Thoracic aorta (tissue), 2 donors: ENCODE data around the gene TCF7L2. TPM values are rescaled to one million over a fixed set of nuclear protein-coding genes. Genes with fewer than 3 reads are reported as not detected.

Source experiments
- ATAC-seq: fragments of 150-250 bp; one replicate; pipeline ENCODE4 v1.8.0; 2017; ENCODE audit warnings: low read depth; ENCODE audit not compliant: insufficient number of reproducible peaks, low FRiP score
- DNase-seq: peaks from one replicate; pipeline ENCODE4 v3.0.0-alpha.2; 2020; ENCODE audit warnings: low spot score
- H3K27ac ChIP-seq, 2 donors: fragments of 200-600 bp; sonication (generic); 1 replicate in 1 of 2; 2 replicates in 1 of 2; pipeline ENCODE4 v1.5.1; 2016; ENCODE audit warnings: mild to moderate bottlenecking in 2 of 2, moderate library complexity in 2 of 2
- H3K27me3 ChIP-seq: fragments of 200-600 bp; sonication (generic); replicated peaks from 2 replicates; pipeline ENCODE4 v1.6.0; 2016; ENCODE audit warnings: mild to moderate bottlenecking; ENCODE audit not compliant: insufficient read depth
- H3K36me3 ChIP-seq: fragments of 200-600 bp; sonication (generic); one replicate; pipeline ENCODE4 v1.5.1; 2016
- H3K4me1 ChIP-seq, 2 donors: fragments of 200-600 bp; sonication (generic); 1 replicate in 1 of 2; 2 replicates in 1 of 2; pipeline versions ENCODE4 v1.5.1 to v1.6.0; 2016; ENCODE audit warnings: low read depth in 2 of 2, mild to moderate bottlenecking in 1 of 2; ENCODE audit not compliant: control insufficient read depth in 1 of 2
- H3K4me3 ChIP-seq: fragments of 200-600 bp; sonication (generic); 2 replicates; pipeline ENCODE4 v1.5.1; 2016; ENCODE audit warnings: mild to moderate bottlenecking
- H3K9me3 ChIP-seq: fragments of 200-600 bp; sonication (generic); 2 replicates; pipeline ENCODE4 v1.5.1; 2016
- total RNA-seq, 2 donors: library from RNA; depleted of rRNA; stranded (reverse); fragments of >200 nt; gene quantifications; one replicate each; pipeline versions ENCODE4 v1.1.0 to v1.2.3, GENCODE V29; 2016
- TF ChIP-seq, protein P1 (sequence below): fragments of 200-600 bp; sonication (generic); IDR thresholded peaks from one replicate; pipeline ENCODE4 v1.5.1; 2019; ENCODE audit warnings: antibody characterized with exemption

TCF7L2 gene
- 10 to 100 TPM; 21.4 to 50.5 TPM for total RNA-seq

DNA sequence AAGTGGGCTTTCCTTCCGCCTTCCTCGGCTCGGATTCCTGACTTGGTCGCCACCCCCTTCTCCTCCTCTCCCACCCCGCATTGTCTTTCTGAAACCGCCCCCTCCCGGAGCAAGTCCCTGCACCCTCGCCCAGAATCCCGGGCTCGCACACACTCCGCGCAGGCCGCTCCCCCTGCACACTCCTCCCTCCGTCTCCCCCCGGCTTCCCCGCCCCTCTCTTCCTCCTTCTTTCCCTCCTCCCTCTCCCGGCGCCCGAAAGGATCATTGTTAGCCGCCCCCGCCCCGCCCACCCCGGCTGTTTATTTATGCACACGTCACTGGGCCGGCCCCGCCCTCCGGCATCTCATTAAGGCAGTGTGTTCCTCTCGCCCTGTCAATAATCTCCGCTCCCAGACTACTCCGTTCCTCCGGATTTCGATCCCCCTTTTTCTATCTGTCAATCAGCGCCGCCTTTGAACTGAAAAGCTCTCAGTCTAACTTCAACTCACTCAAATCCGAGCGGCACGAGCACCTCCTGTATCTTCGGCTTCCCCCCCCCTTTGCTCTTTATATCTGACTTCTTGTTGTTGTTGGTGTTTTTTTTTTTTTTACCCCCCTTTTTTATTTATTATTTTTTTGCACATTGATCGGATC is at the start of gene TCF7L2:
Gene TCF7L2 (plus strand): TSS at position 373 of the 633 bp plus-strand sequence. CDS start 510 bp downstream, outside the sequence.
- H3K27ac ChIP-seq = peak within 1 kb of the TSS; percentile 88 to 89
- TF ChIP-seq, protein P1, sequence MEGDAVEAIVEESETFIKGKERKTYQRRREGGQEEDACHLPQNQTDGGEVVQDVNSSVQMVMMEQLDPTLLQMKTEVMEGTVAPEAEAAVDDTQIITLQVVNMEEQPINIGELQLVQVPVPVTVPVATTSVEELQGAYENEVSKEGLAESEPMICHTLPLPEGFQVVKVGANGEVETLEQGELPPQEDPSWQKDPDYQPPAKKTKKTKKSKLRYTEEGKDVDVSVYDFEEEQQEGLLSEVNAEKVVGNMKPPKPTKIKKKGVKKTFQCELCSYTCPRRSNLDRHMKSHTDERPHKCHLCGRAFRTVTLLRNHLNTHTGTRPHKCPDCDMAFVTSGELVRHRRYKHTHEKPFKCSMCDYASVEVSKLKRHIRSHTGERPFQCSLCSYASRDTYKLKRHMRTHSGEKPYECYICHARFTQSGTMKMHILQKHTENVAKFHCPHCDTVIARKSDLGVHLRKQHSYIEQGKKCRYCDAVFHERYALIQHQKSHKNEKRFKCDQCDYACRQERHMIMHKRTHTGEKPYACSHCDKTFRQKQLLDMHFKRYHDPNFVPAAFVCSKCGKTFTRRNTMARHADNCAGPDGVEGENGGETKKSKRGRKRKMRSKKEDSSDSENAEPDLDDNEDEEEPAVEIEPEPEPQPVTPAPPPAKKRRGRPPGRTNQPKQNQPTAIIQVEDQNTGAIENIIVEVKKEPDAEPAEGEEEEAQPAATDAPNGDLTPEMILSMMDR = no peak
- no peaks in the 10 kb centered on the region for H3K36me3 ChIP-seq
- DNase-seq = peak; percentile 93
- H3K9me3 ChIP-seq = no peaks in the 10 kb centered on the region
- peaks cover 25 to 48% of the 10 kb centered on the region in 2 donors for H3K4me1 ChIP-seq
- ATAC-seq = peak; percentile 81
- no peaks in the 10 kb centered on the region for H3K27me3 ChIP-seq
- peak within 1 kb of the TSS; percentile 88 for H3K4me3 ChIP-seq

DNA sequence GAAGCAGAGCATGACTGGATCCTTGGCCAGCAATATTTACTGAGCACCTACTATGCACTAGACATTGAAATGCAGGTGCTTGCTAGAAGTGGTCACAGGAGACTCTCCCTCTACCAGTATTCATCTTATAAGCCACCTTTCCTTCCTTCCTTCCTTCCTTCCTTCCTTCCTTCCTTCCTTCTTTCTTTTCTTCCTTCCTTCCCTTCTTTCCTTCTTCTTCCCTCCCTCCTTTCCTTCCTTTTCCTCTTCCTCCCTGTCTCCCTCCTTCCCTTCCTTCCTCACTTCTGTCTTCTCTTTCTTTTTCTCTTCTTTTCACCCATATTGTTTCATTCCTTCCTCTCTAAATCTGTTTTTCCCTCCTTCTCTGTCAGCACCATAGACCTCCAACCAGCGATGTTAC is 47.3 kb upstream of the TCF7L2 start:
- no peak overlapping the region for H3K4me3 ChIP-seq
- ATAC-seq (no peak), DNase-seq (no peak)
- H3K9me3 ChIP-seq = no peaks in the 10 kb centered on the region
- H3K27me3 ChIP-seq = no peaks in the 10 kb centered on the region
- H3K36me3 ChIP-seq = no peaks in the 10 kb centered on the region
- H3K4me1 ChIP-seq = peaks cover 3 to 34% of the 10 kb centered on the region in 2 donors
- H3K27ac ChIP-seq = no peak overlapping the region
- TF ChIP-seq, protein P1 = no peak

DNA sequence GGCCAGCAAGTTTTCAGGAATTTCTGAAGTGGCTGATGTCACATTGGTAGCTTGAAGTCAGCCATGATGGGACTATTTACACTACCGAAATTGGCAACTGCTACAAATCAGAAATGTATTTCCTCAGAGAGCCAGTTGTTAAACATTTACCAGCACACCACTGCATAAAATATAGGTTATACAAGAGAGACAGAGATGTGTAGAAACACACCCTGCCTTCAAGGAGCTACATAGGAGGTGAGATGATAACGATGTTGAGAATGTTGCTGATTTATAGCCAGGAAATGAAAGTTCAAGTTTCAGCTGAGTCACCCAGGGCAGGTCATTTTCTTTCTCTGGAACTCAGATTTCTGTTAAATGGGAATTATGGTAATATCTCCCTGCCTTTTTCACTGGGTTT is 46.0 kb upstream of the TCF7L2 start:
- no peak overlapping the region for H3K27ac ChIP-seq
- no peaks in the 10 kb centered on the region for H3K27me3 ChIP-seq
- H3K4me1 ChIP-seq = peaks cover 3 to 31% of the 10 kb centered on the region in 2 donors
- DNase-seq = no peak
- H3K36me3 ChIP-seq = no peaks in the 10 kb centered on the region
- TF ChIP-seq, protein P1 = no peak
- no peak overlapping the region for H3K4me3 ChIP-seq
- no peak for ATAC-seq
- H3K9me3 ChIP-seq = no peaks in the 10 kb centered on the region

DNA sequence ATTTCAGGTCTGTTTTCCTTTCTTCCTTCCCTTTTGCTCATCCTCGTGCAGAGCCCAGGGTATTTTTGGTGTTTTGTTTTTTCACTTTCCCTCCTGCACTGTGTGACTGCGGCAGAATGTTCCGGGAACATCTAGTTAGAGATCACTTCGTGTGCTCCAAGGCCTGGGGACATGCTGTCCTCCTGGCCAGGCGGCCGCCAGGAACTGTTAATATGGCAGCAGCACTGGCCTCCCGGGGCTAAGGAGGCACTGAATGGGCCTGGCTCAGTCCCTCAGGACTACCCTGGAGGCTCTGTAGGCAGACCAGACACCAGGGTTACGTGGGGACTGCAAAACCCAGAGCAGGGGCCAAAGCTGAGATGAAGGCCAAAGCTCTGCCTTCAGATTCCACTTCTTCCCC is 43.1 kb upstream of the TCF7L2 start:
- no peak for DNase-seq
- Histone ChIP-seq H3K27ac (peak overlapping the region; percentile 59 to 71), H3K9me3 (no peaks in the 10 kb centered on the region), H3K4me1 (peaks cover 0 to 22% of the 10 kb centered on the region in 2 donors), H3K27me3 (no peaks in the 10 kb centered on the region), H3K36me3 (no peaks in the 10 kb centered on the region), H3K4me3 (no peak overlapping the region)
- TF ChIP-seq, protein P1 = no peak
- ATAC-seq = no peak

DNA sequence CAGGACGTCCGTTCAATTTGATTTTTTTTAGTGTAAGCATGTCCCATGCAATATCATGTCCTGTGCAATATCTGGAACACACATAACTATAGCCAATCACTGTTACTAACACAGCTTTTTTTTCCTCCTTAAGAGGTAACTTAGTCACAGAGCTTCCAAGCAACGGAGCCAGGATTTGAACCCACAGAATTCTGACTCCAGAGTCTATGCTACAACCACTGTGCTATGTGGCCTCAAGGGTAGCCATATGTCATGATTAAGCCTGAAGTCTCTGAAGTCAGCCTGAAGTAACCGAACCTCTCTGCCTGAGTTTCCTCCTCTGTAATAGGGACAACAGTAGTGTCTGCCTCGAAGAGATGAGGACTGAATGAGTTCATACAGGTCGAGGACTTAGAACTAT is 42.2 kb upstream of the TCF7L2 start:
- Histone ChIP-seq H3K9me3 (no peaks in the 10 kb centered on the region), H3K4me1 (peaks cover 0 to 22% of the 10 kb centered on the region in 2 donors), H3K36me3 (no peaks in the 10 kb centered on the region), H3K27ac (no peak overlapping the region), H3K4me3 (no peak overlapping the region), H3K27me3 (no peaks in the 10 kb centered on the region)
- ATAC-seq (no peak), DNase-seq (no peak)
- TF ChIP-seq, protein P1 = no peak
